Liver (tissue), 9 donors: Measurements from ENCODE around the gene TIE1. TPM values are rescaled to one million over a fixed set of nuclear protein-coding genes. Genes with fewer than 3 reads are reported as not detected.
A peak's percentile ranks its signal among the peaks of the same experiment; 100 is the strongest.

ENCODE experiments used
- DNase-seq: peaks from one replicate; pipeline ENCODE4 v3.0.0-alpha.2; 2017; ENCODE audit warnings: low spot score
- H3K27ac ChIP-seq, 2 donors: one replicate each; pipeline ENCODE4 v1.7.0; 2013; ENCODE audit warnings: inconsistent platforms in 2 of 2, low read length in 2 of 2, control low read depth in 1 of 2, low read depth in 1 of 2, mild to moderate bottlenecking in 1 of 2
- H3K27me3 ChIP-seq, 4 donors: one replicate each; pipeline versions ENCODE4 v1.6.1 to v1.7.0; 2013; ENCODE audit warnings: low read length in 3 of 4, inconsistent platforms in 1 of 4, mild to moderate bottlenecking in 1 of 4, moderate library complexity in 1 of 4; ENCODE audit not compliant: control insufficient read depth in 4 of 4, insufficient read depth in 4 of 4
- H3K36me3 ChIP-seq, 4 donors: one replicate each; pipeline versions ENCODE4 v1.6.1 to v1.7.0; 2013; ENCODE audit warnings: low read length in 3 of 4, mild to moderate bottlenecking in 3 of 4, low read depth in 1 of 4, moderate library complexity in 1 of 4; ENCODE audit not compliant: control insufficient read depth in 4 of 4, insufficient read depth in 3 of 4
- H3K4me1 ChIP-seq, 4 donors: one replicate each; pipeline versions ENCODE4 v1.6.1 to v1.7.0; 2013; ENCODE audit warnings: low read length in 3 of 4, mild to moderate bottlenecking in 3 of 4, moderate library complexity in 1 of 4; ENCODE audit not compliant: control insufficient read depth in 4 of 4, insufficient read depth in 4 of 4
- H3K4me3 ChIP-seq, 3 donors: one replicate each; pipeline versions ENCODE4 v1.6.1 to v1.7.0; 2013; ENCODE audit warnings: low read length in 3 of 3, control low read depth in 1 of 3, low read depth in 1 of 3, mild to moderate bottlenecking in 1 of 3
- H3K9ac ChIP-seq, 2 donors: one replicate each; pipeline ENCODE4 v1.7.0; 2013; ENCODE audit warnings: low read length in 2 of 2, mild to moderate bottlenecking in 2 of 2, moderate library complexity in 2 of 2, control low read depth in 1 of 2, low read depth in 1 of 2
- H3K9me3 ChIP-seq, 4 donors: one replicate each; pipeline versions ENCODE4 v1.6.1 to v1.7.0; 2013; ENCODE audit warnings: low read length in 3 of 4; ENCODE audit not compliant: control insufficient read depth in 4 of 4
- ATF3 ChIP-seq: IDR thresholded peaks from 2 replicates; pipeline ENCODE4 v1.6.1; 2016; ENCODE audit warnings: antibody characterized with exemption
- CTCF ChIP-seq: fragments of 150-350 bp; IDR thresholded peaks from 2 replicates; pipeline ENCODE4 v1.5.1; 2017; ENCODE audit warnings: improper control_type of control experiment, low read depth, low read length; ENCODE audit not compliant: missing input control
- EGR1 ChIP-seq, 2 donors: IDR thresholded peaks; 2 replicates each; pipeline ENCODE4 v1.6.1; 2016 to 2018; ENCODE audit warnings: antibody characterized with exemption in 2 of 2, low read depth in 2 of 2
- FOXA1 ChIP-seq: IDR thresholded peaks from 2 replicates; pipeline ENCODE4 v1.6.1; 2016; ENCODE audit warnings: antibody characterized with exemption
- FOXA2 ChIP-seq: IDR thresholded peaks from 2 replicates; pipeline ENCODE4 v1.6.1; 2016; ENCODE audit warnings: antibody characterized with exemption
- GABPA ChIP-seq, 2 donors: IDR thresholded peaks in 1 of 2; conservative IDR thresholded peaks in 1 of 2; 2 replicates each; pipeline ENCODE4 v1.6.1; 2016; ENCODE audit warnings: antibody characterized with exemption in 2 of 2, mild to moderate bottlenecking in 1 of 2, moderate library complexity in 1 of 2
- HNF4A ChIP-seq, 2 donors: conservative IDR thresholded peaks; 2 replicates each; pipeline ENCODE4 v1.6.1; 2016; ENCODE audit warnings: antibody characterized with exemption in 2 of 2, mild to moderate bottlenecking in 2 of 2
- HNF4G ChIP-seq: IDR thresholded peaks from 2 replicates; pipeline ENCODE4 v1.6.1; 2016; ENCODE audit warnings: antibody characterized with exemption
- MAX ChIP-seq: IDR thresholded peaks from 2 replicates; pipeline ENCODE4 v1.6.1; 2016; ENCODE audit warnings: antibody characterized with exemption
- NR2F2 ChIP-seq: IDR thresholded peaks from 2 replicates; pipeline ENCODE4 v1.6.1; 2016; ENCODE audit warnings: antibody characterized with exemption
- RAD21 ChIP-seq, 2 donors: IDR thresholded peaks; 2 replicates each; pipeline ENCODE4 v1.6.1; 2016; ENCODE audit warnings: antibody characterized with exemption in 2 of 2, mild to moderate bottlenecking in 2 of 2
- REST ChIP-seq: IDR thresholded peaks from 2 replicates; pipeline ENCODE4 v1.6.1; 2016; ENCODE audit warnings: antibody characterized with exemption, mild to moderate bottlenecking
- RXRA ChIP-seq, 2 donors: IDR thresholded peaks; 2 replicates each; pipeline ENCODE4 v1.6.1; 2017 to 2018; ENCODE audit warnings: antibody characterized with exemption in 2 of 2, mild to moderate bottlenecking in 1 of 2
- SP1 ChIP-seq: IDR thresholded peaks from 2 replicates; pipeline ENCODE4 v1.6.1; 2018; ENCODE audit warnings: antibody characterized with exemption, mild to moderate bottlenecking
- ZBTB33 ChIP-seq: IDR thresholded peaks from 2 replicates; pipeline ENCODE4 v1.6.1; 2016; ENCODE audit warnings: antibody characterized with exemption
- WGBS: extraction: QIAGEN DNeasy Blood & Tissue Kit; methylation state at CpG from one replicate; pipeline ENCODE4 v1.1.7; 2013; 5-methylcytosine and 5-hydroxymethylcytosine counted together
- polyA plus RNA-seq, 2 donors: library from polyadenylated mRNA; stranded (reverse) in 1 of 2; unstranded in 1 of 2; fragments of 200-250 nt in 1 of 2; fragments of >200 nt in 1 of 2; fragmentation: Nextera tagmentation in 1 of 2; extraction: Ambion mirVana in 1 of 2; gene quantifications; one replicate each; pipeline versions ENCODE4 v1.2.1 to v1.2.3, GENCODE V29; 2013 to 2015
- total RNA-seq, 2 donors: library from RNA; depleted of rRNA; stranded (reverse); fragments of >200 nt; gene quantifications; one replicate each; pipeline ENCODE4 v1.2.3, GENCODE V29; 2014
- donor health status: healthy.
- donor health status: healthy.
- donor health status: healthy.
- donor health status: healthy.
- donor health status: healthy.

Gene TIE1
- total and polyA plus RNA-seq, 4 donors, result 3.6 to 17.6 (median 8.9) TPM

GRCh38 chr1:43280692-43281091 is 20.1 kb upstream of the TIE1 start:
- Histone ChIP-seq H3K9ac (no peak overlapping the region), H3K36me3 (no peaks in the 10 kb centered on the region), H3K27ac (no peak overlapping the region), H3K27me3 (no peaks in the 10 kb centered on the region), H3K4me3 (no peak overlapping the region), H3K9me3 (no peaks in the 10 kb centered on the region), H3K4me1 (peaks cover 21 to 78% (median 49%) of the 10 kb centered on the region in 4 donors)
- WGBS, result 75% methylated on average over 2 of the region's 2 CpGs
- TF ChIP-seq NR2F2 (peak; percentile 91), EGR1 (IDR thresholded peaks at IDR 0.05; ENCODE audit: low read depth in 2 of 2) (no peak), REST (no peak), HNF4A (conservative IDR thresholded peaks at IDR 0.05) (no peak), GABPA (IDR thresholded peaks at IDR 0.05 in 1 of 2, conservative IDR thresholded peaks at IDR 0.05 in 1 of 2) (no peak), SP1 (peak; percentile 21), FOXA1 (no peak)
- DNase-seq, result no peak

- TF ChIP-seq RXRA (IDR thresholded peaks at IDR 0.05) (peak; percentile 92 to 93), HNF4G (peak; percentile 63), CTCF (no peak), REST (no peak), RAD21 (IDR thresholded peaks at IDR 0.05) (peak; percentile 21 to 48), HNF4A (conservative IDR thresholded peaks at IDR 0.05) (peak; percentile 82 to 87), FOXA2 (peak; percentile 31), ZBTB33 (peak; percentile 26), MAX (peak; percentile 28), EGR1 (IDR thresholded peaks at IDR 0.05; ENCODE audit: low read depth in 2 of 2) (no peak), ATF3 (no peak), NR2F2 (peak; percentile 56), SP1 (peak; percentile 63)
- no peaks in the 10 kb centered on the region for H3K36me3 ChIP-seq
- peaks cover 16 to 63% (median 39%) of the 10 kb centered on the region in 4 donors for H3K4me1 ChIP-seq
- no peak for DNase-seq
- H3K9me3 ChIP-seq, result no peaks in the 10 kb centered on the region
- H3K27ac ChIP-seq, result peak overlapping the region; percentile 10 to 66
- H3K27me3 ChIP-seq, result no peaks in the 10 kb centered on the region
- H3K9ac ChIP-seq, result peak overlapping the region in 1 of 2 donors; percentile 42
- H3K4me3 ChIP-seq, result no peak overlapping the region
- WGBS, result 68% methylated on average over 15 of the region's 15 CpGs
These were observed 18.3 kb upstream of the TIE1 start for GRCh38 chr1:43282220-43283195.
